Measurements from ENCODE around the gene PDE4C.
A peak's percentile ranks its signal among the peaks of the same experiment; 100 is the strongest.

The PDE4C gene

DNA sequence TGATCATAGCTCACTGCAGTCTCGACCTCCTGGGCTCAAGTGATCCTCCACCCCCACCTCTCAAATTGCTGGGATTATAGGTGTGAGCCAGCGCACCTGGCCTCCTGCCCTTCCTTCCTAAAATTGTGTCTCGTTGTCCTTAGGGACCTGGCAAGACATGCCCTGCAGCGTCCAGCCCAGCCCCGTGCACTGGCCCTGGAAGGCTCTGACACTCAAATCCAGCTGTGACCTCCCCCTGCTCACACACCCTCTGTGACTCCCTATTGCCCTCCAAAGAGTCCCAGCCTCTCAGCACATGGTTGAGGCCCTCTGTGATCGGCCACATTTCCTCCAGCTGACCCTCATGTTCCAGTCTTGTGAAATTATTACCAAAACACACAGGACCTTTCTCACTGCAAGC lies 28.3 kb downstream of the PDE4C start:
- no peak for DNase-seq

DNA sequence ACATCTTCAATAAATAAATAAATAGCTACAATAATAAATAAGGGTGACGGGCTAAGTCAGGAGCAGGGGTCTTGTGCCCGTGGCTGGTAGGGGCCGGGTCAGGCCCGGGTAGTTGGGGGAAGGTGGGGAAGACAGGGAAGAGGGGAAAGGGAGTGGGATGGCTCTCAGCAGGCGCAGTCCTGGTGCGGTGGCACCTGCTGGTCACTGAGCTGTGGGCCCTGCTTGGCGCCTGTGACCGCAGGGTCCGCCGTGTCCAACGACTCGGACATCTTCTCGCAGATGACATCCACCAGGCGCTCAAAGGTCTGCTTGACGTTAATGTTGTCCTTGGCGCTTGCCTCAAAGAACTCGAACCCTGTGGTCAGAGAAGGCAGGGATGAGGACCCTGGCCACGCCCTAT lies 28.9 kb downstream of the PDE4C start:
- no peak for DNase-seq

DNA sequence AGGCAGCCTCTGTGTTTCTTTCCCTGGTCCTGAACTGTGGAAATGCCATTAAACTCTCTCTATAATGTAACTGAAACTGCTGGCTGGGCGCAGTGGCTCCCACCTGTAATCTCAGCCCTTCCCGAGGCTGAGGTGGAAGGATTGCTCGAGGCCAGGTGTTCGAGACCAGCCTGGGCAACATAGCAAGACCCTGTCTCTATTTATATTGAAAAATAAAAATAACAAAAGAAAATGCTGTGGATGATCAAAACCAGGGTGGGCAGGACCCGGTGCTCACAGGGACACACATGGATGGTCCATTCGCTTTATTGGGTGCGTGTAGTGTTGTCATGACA lies 29.8 kb downstream of the PDE4C start:
- no peak for DNase-seq

DNA sequence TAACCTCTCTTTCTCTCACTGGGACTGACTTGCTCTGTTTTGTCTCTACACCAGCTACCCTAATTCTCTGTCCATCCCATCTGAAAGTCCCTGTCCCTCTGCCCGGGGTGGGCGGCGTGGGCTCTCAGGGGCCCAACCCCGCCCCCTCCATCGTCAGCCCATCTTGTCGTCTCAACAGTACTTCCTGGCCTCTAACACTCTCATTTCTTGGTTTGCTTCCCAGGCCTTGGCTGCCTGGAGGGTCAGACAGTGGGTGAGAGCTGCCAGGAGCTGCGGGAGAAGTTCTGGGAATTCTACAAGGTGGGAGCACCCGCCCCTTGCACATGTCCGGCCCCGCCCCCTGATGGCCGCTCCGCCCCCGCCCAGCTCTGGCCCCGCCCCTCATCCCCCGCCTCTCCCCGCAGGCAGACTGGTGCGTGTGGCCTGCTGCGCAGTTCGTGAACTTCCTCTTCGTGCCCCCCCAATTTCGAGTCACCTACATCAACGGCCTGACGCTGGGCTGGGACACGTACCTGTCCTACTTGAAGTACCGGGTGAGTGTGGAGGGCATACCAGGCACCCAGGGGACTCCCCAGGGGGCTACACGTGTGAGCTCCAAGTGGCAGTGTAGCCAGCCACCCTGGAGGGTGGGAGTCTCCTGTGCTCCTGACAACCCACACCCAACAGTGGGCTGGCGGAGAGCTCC lies 31.5 kb downstream of the PDE4C start:
- DNase-seq, result peak in 1 of 2 donors; percentile 26

DNA sequence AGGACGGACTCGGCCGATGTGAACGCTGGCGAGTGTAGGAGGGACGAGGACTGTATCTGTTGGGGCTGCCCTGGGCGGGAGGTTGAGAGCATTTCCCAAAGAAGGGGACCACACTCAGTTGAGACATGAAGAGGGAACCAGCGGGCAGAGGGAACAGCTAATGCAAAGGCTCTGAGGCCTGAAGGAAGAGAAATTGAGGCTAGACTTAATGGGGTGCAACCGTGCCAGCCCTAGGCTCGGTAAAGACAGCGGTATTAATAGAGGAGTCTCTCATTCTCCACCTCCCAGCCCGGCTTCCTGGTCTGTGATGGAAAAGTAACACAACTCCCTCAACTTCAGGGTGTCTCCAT lies 32.1 kb downstream of the PDE4C start:
- no peak for DNase-seq

DNA sequence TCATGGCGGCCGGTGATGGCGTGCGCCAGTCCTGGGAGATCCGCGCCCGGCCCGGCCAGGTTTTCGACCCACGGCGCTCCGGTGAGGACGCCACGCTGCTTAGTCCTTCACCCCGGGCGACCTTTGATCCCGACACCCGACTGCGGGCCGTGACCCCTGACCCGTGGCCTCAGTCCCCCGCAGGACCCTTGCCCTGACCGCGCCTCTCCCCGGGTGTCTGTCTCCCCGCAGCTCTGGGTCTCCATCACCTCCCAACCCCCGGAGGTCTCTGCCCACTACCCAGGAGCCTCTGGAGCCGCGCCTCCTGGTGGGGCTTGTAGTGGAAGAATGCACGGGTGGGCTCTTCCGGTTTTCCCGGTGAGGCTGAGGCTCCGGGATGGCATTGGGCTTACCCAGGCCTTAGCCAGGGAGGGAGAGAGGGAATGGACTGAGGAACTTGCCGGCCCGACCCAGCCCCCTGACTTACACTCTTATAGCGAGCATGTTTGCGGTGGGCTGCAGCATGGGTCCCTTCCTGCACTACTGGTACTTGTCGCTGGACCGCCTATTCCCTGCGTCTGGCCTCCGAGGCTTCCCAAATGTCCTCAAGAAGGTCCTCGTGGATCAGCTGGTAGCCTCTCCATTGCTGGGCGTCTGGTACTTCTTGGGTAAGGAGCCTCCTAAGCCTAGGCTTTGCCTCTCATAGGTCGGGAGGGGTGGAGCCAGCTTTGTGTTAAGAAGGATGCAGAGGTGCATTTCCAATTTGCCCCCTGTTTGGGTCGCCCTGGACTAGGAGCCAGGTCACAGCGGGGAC lies 32.7 kb downstream of the PDE4C start:
- DNase-seq, result no peak

DNA sequence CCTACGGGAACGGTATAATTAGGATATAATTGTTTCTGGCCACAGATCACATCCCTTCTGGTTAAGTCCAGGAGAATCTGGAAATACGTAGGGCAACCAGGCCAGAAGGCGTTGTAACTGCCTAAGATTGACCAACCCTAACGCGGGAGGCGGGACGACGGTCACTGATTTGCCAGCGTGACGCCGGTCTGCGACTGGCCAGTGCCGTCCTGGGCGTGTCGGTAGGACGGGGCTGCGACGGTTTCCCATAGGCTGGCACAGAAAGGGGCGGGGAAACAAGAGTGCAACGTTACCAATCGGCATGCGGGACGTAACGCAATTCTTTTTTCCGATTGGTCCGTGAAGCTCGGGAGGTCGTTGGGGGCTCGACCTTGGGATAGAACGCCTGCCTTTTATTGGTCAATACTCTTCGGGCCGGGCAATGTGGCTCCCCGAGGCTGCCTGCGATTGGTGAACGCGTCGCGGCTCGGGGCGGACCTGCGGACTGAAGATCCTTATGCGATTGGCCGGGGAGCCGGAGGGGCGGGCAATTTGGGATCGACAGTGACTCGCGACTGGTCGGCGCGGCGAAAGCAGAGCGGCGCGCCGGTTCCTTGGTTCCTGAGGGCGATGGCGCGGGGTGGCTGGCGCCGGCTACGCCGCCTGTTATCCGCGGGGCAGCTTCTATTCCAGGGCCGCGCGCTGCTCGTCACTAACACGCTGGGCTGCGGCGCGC lies 33.4 kb downstream of the PDE4C start, which contains the start of gene MPV17L2:
TSS of gene MPV17L2 (plus strand) at position 546 of the 715 bp plus-strand sequence. CDS start at position 610, 64 bp downstream.
- peak; percentile 100 for DNase-seq

DNA sequence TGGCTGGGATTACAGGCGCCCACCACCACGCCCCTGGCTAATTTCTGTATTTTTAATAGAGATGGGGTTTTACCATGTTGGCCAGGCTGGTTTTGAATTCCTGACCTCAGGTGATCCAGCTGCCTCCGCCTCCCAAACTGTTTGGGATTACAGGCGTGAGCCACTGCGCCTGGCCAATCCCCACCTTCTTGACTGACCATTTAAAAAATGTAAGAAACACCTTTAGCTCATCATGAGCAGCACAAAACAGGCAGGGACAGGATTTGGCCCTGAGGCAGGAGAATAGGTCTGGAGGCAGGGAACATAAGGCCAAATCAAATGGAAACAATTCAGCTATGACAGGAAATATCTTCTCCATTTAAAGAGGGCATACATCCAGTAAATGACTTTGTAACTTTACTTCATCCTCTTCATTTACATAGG lies 34.6 kb downstream of the PDE4C start:
- no peak for DNase-seq

DNA sequence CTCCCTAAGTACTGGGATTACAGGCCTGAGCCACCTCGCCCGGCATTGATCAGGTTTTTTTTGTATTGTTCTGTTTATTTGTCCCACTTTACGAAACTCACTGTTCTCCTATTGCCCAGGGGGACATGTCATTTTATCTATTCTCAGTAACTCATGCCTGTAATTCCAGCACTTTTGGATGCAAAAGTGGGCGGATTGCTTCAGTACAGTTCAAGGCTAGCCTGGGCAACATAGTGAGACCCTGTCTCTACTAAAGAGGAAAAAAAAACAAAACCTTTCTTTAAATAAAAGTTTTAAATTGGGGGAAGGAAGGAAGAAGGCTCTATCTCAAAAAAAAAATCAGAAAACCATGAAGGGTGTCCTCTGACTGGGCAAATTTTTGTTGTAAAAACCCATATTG lies 36.0 kb downstream of the PDE4C start:
- no peak for DNase-seq

DNA sequence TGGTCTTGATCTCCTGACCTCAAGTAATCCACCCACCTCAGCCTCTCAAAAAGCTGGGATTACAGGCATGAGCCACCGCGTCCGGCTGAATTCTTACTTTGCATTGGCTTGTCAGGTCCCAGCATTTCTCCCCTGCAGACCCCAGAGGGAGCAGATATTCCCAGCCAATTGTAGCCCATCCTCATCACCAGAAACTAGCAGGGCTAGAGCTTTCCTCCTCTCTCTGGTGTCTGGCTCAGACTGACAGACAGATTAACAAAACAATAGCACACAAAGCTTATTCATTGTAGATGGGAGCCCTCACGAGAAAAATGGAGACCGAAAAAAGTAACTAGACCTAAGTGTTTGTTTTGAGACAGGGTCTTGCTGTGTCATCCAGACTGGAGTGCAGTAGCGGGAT lies 40.7 kb downstream of the PDE4C start:
- DNase-seq, result no peak

DNA sequence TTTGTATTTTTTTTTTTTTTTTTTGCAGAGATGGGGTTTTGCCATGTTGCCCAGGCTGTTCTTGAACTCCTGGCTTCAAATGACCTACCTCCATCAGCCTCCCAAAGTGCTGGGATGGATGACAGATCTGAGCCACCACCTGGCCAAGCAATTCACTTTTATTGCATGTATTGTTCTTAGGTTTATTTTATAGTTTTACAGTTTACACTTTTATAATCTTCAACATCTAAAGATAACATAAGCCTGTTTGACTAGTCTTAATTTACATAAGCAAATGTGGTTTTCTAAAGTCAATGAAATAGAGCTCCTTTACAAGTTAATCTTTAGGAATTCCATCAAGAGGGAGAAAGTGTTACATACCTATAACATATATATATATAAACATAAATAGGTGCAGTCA lies 42.7 kb downstream of the PDE4C start:
- DNase-seq, result no peak

DNA sequence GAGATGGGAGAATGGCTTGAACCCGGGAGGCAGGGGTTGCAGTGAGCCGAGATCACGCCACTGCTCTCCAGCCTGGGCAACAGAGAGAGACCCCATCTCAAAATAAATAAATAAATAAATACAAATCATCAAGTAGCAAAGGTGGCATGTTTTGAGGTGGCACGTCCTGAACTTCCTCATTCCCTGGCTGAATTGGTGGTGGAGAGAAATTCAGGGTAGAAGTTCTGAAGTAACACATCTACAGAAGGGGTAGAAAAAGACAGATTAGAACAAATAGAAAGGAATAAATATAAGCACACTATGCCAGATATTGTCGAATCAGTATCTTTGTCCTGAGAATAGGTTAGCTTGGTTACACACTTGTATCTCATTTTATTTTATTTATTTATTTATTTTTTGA lies 46.3 kb downstream of the PDE4C start:
- DNase-seq, result peak in 1 of 2 donors; percentile 40

DNA sequence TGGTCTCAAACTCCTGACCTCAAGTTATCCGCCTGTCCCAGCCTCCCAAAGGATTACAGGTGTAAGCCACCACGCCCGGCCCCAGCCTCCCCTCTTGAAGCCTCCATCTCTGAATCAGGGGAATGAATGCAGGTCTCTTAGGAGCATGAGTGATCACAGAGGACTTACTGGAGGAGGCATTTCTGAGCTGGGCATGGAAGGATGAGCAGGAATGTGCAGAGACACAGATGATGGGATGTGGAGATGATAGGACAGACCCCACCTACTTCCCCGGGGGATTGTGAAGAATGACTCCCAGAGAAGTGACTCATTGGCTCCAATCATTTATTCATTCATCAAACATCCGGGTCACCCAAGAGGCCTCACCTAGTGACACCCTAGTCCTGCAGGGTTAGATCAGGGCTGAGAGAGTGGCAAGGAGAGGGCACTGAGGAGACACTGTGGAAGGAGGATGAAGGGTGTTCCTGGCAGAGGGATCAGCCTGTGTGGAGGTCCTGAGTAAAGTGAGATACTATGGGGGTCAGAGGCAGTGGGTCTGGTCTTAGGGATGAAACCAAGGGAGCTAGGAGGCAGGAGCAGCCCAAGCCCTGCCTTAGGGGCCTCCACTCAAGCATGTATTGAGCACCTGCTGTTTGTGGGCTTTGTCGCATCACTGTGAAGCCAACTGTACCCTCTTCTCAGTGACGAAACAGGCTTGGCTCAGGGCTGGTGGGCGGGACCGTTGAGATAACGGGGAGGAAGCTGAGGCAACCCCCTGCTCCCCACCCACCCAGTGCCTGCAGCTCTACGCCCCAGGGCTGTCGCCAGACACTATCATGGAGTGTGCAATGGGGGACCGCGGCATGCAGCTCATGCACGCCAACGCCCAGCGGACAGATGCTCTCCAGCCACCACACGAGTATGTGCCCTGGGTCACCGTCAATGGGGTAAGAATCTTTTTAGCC lies 49.6 kb downstream of the PDE4C start:
- peak; percentile 50 to 68 for DNase-seq

DNA sequence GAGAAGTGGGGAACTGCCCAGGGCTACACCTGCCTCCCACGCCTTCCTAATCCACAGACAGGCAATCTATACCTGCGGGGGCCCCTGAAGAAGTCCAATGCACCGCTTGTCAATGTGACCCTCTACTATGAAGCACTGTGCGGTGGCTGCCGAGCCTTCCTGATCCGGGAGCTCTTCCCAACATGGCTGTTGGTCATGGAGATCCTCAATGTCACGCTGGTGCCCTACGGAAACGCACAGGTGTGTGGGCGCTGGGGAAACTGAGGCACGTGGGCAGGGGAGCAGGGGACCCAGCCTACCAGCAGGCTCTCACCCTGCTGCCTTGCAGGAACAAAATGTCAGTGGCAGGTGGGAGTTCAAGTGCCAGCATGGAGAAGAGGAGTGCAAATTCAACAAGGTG lies 51.3 kb downstream of the PDE4C start:
- no peak for DNase-seq

Data from inflammatory macrophage (primary cell).